Astrocyte (in vitro differentiated cells and primary cell): ENCODE data around the gene TRIM39. TPM values are rescaled to one million over a fixed set of nuclear protein-coding genes. Genes with fewer than 3 reads are reported as not detected.
"Not testable (repeated sequence)": the region's sequence is repeated elsewhere in the genome, so short reads cannot be mapped to it uniquely, and the experiment has no call there.

Experiments
- DNase-seq: peaks from one replicate; pipeline ENCODE4 v3.0.0-alpha.2; 2010; ENCODE audit warnings: low read depth
- FAIRE-seq: peaks from 2 replicates; lab custom pipeline; 2011; peaks lifted over from hg19 to GRCh38; lab: Jason Lieb, UNC
- H2AFZ ChIP-seq: 2 replicates; pipeline ENCODE4 v1.6.0; 2012; ENCODE audit warnings: low read depth, low read length, inconsistent platforms
- H3K27ac ChIP-seq: 2 replicates; pipeline ENCODE4 v1.5.1; 2011; ENCODE audit warnings: low read depth, low read length, inconsistent platforms
- H3K27me3 ChIP-seq: 2 replicates; pipeline ENCODE4 v1.6.0; 2011; ENCODE audit warnings: low read length, inconsistent platforms; ENCODE audit not compliant: insufficient read depth
- H3K36me3 ChIP-seq: 2 replicates; pipeline ENCODE4 v1.5.1; 2011; ENCODE audit warnings: low read length, inconsistent platforms; ENCODE audit not compliant: insufficient read depth
- H3K4me1 ChIP-seq: 2 replicates; pipeline ENCODE4 v1.5.1; 2011; ENCODE audit warnings: low read length, inconsistent platforms; ENCODE audit not compliant: insufficient read depth
- H3K4me2 ChIP-seq: 2 replicates; pipeline ENCODE4 v1.6.0; 2012; ENCODE audit warnings: low read length, inconsistent platforms
- H3K4me3 ChIP-seq: 2 replicates; pipeline ENCODE4 v1.5.1; 2011; ENCODE audit warnings: low read depth, mild to moderate bottlenecking, low read length, inconsistent platforms; ENCODE audit not compliant: insufficient read depth
- H3K79me2 ChIP-seq: 2 replicates; pipeline ENCODE4 v1.6.0; 2012; ENCODE audit warnings: mild to moderate bottlenecking, low read length, inconsistent platforms; ENCODE audit not compliant: insufficient read depth
- H3K9ac ChIP-seq: 2 replicates; pipeline ENCODE4 v1.6.0; 2012; ENCODE audit warnings: mild to moderate bottlenecking, low read length, inconsistent platforms
- H3K9me3 ChIP-seq: 2 replicates; pipeline ENCODE4 v1.5.1; 2012; ENCODE audit warnings: low read depth, mild to moderate bottlenecking, low read length, inconsistent platforms; ENCODE audit not compliant: insufficient read depth
- H4K20me1 ChIP-seq: 2 replicates; pipeline ENCODE4 v1.6.0; 2012; ENCODE audit warnings: low read length, inconsistent platforms; ENCODE audit not compliant: insufficient read depth
- H3K27ac Mint-ChIP-seq: one replicate; pipeline ENCODE4 v1.8.0; 2021; ENCODE audit warnings: mild to moderate bottlenecking, mixed read lengths; ENCODE audit not compliant: unreplicated experiment
- H3K27me3 Mint-ChIP-seq: one replicate; pipeline ENCODE4 v1.8.0; 2021; ENCODE audit warnings: low read depth, mixed read lengths; ENCODE audit not compliant: unreplicated experiment
- H3K36me3 Mint-ChIP-seq: one replicate; pipeline ENCODE4 v1.8.0; 2021; ENCODE audit warnings: low read depth, mixed read lengths; ENCODE audit not compliant: unreplicated experiment
- H3K4me1 Mint-ChIP-seq: one replicate; pipeline ENCODE4 v1.8.0; 2021; ENCODE audit warnings: low read depth, mixed read lengths; ENCODE audit not compliant: unreplicated experiment
- H3K4me3 Mint-ChIP-seq: one replicate; pipeline ENCODE4 v1.8.0; 2021; ENCODE audit warnings: mild to moderate bottlenecking, moderate library complexity, mixed read lengths; ENCODE audit not compliant: unreplicated experiment
- H3K9me3 Mint-ChIP-seq: one replicate; pipeline ENCODE4 v1.8.0; 2021; ENCODE audit warnings: mild to moderate bottlenecking, mixed read lengths; ENCODE audit not compliant: unreplicated experiment
- EZH2 ChIP-seq: IDR thresholded peaks from 2 replicates; pipeline ENCODE4 v1.6.1; 2012; ENCODE audit warnings: mild to moderate bottlenecking, low read length, inconsistent platforms; ENCODE audit not compliant: insufficient read depth
- total RNA-seq: library from RNA; stranded (reverse); gene quantifications from 2 replicates; pipeline ENCODE4 v1.2.1, GENCODE V29; 2021
- TF ChIP-seq, protein P1 (sequence below): IDR thresholded peaks from 2 replicates; pipeline ENCODE4 v1.5.1; 2011; ENCODE audit warnings: low read depth, mild to moderate bottlenecking, inconsistent platforms, low read length, moderate library complexity; ENCODE audit not compliant: insufficient read depth

The TRIM39 gene
- total RNA-seq, 1 donor from 2014 or later: 20.7 TPM

GRCh38 chr6:30361661-30362060 is 34.9 kb downstream of the TRIM39 start:
- Mint-ChIP-seq H3K4me1 (peaks cover 1% of the 10 kb centered on the region), H3K9me3 (peaks cover 2% of the 10 kb centered on the region), H3K27me3 (peaks cover 45% of the 10 kb centered on the region), H3K4me3 (no peak overlapping the region), H3K27ac (no peak overlapping the region), H3K36me3 (no peaks in the 10 kb centered on the region)
- Histone ChIP-seq H3K4me2 (no peak overlapping the region), H3K4me3 (no peak overlapping the region), H3K27me3 (peaks cover 68% of the 10 kb centered on the region), H3K36me3 (no peaks in the 10 kb centered on the region), H4K20me1 (no peaks in the 10 kb centered on the region), H2AFZ (no peak overlapping the region), H3K27ac (no peak overlapping the region), H3K9me3 (peaks cover 2% of the 10 kb centered on the region), H3K4me1 (no peaks in the 10 kb centered on the region), H3K9ac (no peak overlapping the region), H3K79me2 (no peaks in the 10 kb centered on the region)
- DNase-seq (no peak), FAIRE-seq (no peak)
- TF ChIP-seq, protein P1, sequence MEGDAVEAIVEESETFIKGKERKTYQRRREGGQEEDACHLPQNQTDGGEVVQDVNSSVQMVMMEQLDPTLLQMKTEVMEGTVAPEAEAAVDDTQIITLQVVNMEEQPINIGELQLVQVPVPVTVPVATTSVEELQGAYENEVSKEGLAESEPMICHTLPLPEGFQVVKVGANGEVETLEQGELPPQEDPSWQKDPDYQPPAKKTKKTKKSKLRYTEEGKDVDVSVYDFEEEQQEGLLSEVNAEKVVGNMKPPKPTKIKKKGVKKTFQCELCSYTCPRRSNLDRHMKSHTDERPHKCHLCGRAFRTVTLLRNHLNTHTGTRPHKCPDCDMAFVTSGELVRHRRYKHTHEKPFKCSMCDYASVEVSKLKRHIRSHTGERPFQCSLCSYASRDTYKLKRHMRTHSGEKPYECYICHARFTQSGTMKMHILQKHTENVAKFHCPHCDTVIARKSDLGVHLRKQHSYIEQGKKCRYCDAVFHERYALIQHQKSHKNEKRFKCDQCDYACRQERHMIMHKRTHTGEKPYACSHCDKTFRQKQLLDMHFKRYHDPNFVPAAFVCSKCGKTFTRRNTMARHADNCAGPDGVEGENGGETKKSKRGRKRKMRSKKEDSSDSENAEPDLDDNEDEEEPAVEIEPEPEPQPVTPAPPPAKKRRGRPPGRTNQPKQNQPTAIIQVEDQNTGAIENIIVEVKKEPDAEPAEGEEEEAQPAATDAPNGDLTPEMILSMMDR: no peak
- TF ChIP-seq EZH2: no peak

- H3K9me3 ChIP-seq: peaks cover 2% of the 10 kb centered on the region
- DNase-seq (no peak), FAIRE-seq (no peak)
- peaks cover 48% of the 10 kb centered on the region for H3K27me3 Mint-ChIP-seq
- H2AFZ ChIP-seq: no peak overlapping the region
- H4K20me1 ChIP-seq: no peaks in the 10 kb centered on the region
- H3K4me2 ChIP-seq: no peak overlapping the region
- H3K27me3 ChIP-seq: peaks cover 62% of the 10 kb centered on the region
- no peaks in the 10 kb centered on the region for H3K4me1 Mint-ChIP-seq
- no peaks in the 10 kb centered on the region for H3K4me1 ChIP-seq
- H3K36me3 Mint-ChIP-seq: no peaks in the 10 kb centered on the region
- no peaks in the 10 kb centered on the region for H3K36me3 ChIP-seq
- no peak overlapping the region for H3K27ac Mint-ChIP-seq
- no peaks in the 10 kb centered on the region for H3K79me2 ChIP-seq
- TF ChIP-seq EZH2: no peak
- peaks cover 4% of the 10 kb centered on the region for H3K9me3 Mint-ChIP-seq
- no peak overlapping the region for H3K9ac ChIP-seq
- H3K27ac ChIP-seq: no peak overlapping the region
- no peak overlapping the region for H3K4me3 Mint-ChIP-seq
- no peak overlapping the region for H3K4me3 ChIP-seq
Observed at GRCh38 chr6:30363459-30363858, 36.7 kb downstream of the TRIM39 start.

GRCh38 chr6:30364591-30364990 is 37.9 kb downstream of the TRIM39 start:
- FAIRE-seq: no peak
- Histone ChIP-seq H2AFZ (no peak overlapping the region), H3K27ac (no peak overlapping the region), H3K4me1 (no peaks in the 10 kb centered on the region), H3K36me3 (no peaks in the 10 kb centered on the region), H3K9me3 (peaks cover 2% of the 10 kb centered on the region), H3K9ac (no peak overlapping the region), H3K27me3 (peaks cover 51% of the 10 kb centered on the region), H3K79me2 (no peaks in the 10 kb centered on the region), H3K4me2 (no peak overlapping the region), H3K4me3 (no peak overlapping the region), H4K20me1 (no peaks in the 10 kb centered on the region)
- peaks cover 5% of the 10 kb centered on the region for H3K9me3 Mint-ChIP-seq
- no peaks in the 10 kb centered on the region for H3K36me3 Mint-ChIP-seq
- no peaks in the 10 kb centered on the region for H3K4me1 Mint-ChIP-seq
- H3K27me3 Mint-ChIP-seq: peaks cover 49% of the 10 kb centered on the region
- no peak for DNase-seq
- no peak overlapping the region for H3K27ac Mint-ChIP-seq
- TF ChIP-seq, protein P1: no peak
- TF ChIP-seq EZH2: no peak
- H3K4me3 Mint-ChIP-seq: no peak overlapping the region

GRCh38 chr6:30369280-30369679 is 42.6 kb downstream of the TRIM39 start:
- H3K27me3 ChIP-seq: peaks cover 25% of the 10 kb centered on the region
- H3K27me3 Mint-ChIP-seq: peaks cover 48% of the 10 kb centered on the region
- not testable (repeated sequence) for H4K20me1 ChIP-seq, H3K27ac ChIP-seq, H3K9me3 Mint-ChIP-seq, H3K9ac ChIP-seq, H3K4me2 ChIP-seq, H3K36me3 Mint-ChIP-seq, DNase-seq, H3K4me3 Mint-ChIP-seq, FAIRE-seq, H3K4me1 ChIP-seq, H3K4me3 ChIP-seq, H3K4me1 Mint-ChIP-seq, H3K36me3 ChIP-seq, H3K27ac Mint-ChIP-seq, H3K79me2 ChIP-seq, H3K9me3 ChIP-seq, H2AFZ ChIP-seq
